Spleen (tissue), 11 donors: Measurements from ENCODE around the gene RAD23B. TPM values are rescaled to one million over a fixed set of nuclear protein-coding genes. Genes with fewer than 3 reads are reported as not detected.

ENCODE experiments used
- DNase-seq: peaks from one replicate; pipeline ENCODE4 v3.0.0-alpha.2; 2020
- H3K27ac ChIP-seq, 8 donors: fragments of 200-600 bp; sonication (generic) in 7 of 8; 1 replicate in 4 of 8; 2 replicates in 4 of 8; pipeline versions ENCODE4 v1.5.0 to v1.8.0; 2016 to 2021; ENCODE audit warnings: inconsistent platforms in 4 of 8, mild to moderate bottlenecking in 4 of 8, moderate library complexity in 1 of 8
- H3K27me3 ChIP-seq, 7 donors: fragments of 200-600 bp; sonication (generic) in 6 of 7; replicated peaks in 1 of 7; 1 replicate in 4 of 7; 2 replicates in 3 of 7; pipeline versions ENCODE4 v1.5.0 to v1.8.0; 2016 to 2021; ENCODE audit warnings: inconsistent platforms in 3 of 7, mild to moderate bottlenecking in 1 of 7
- H3K36me3 ChIP-seq, 6 donors: fragments of 200-600 bp; sonication (generic) in 5 of 6; 1 replicate in 4 of 6; 2 replicates in 2 of 6; pipeline versions ENCODE4 v1.5.0 to v1.8.0; 2016 to 2021; ENCODE audit warnings: inconsistent platforms in 2 of 6
- H3K4me1 ChIP-seq, 6 donors: fragments of 200-600 bp; sonication (generic) in 5 of 6; 1 replicate in 3 of 6; 2 replicates in 3 of 6; pipeline versions ENCODE4 v1.5.0 to v1.8.0; 2016 to 2021; ENCODE audit warnings: inconsistent platforms in 3 of 6
- H3K4me3 ChIP-seq, 8 donors: fragments of 200-600 bp; sonication (generic) in 7 of 8; 1 replicate in 4 of 8; 2 replicates in 4 of 8; pipeline versions ENCODE4 v1.5.0 to v1.8.0; 2016 to 2021; ENCODE audit warnings: inconsistent platforms in 4 of 8, mild to moderate bottlenecking in 4 of 8, moderate library complexity in 2 of 8
- H3K9me3 ChIP-seq, 8 donors: fragments of 200-600 bp; sonication (generic) in 7 of 8; 1 replicate in 4 of 8; 2 replicates in 4 of 8; pipeline versions ENCODE4 v1.5.0 to v1.8.0; 2016 to 2021; ENCODE audit warnings: inconsistent platforms in 4 of 8
- CTCF ChIP-seq, 11 experiments: fragments of 200-600 bp in 7 of 11; fragments of 450-650 bp in 4 of 11; sonication (generic) in 4 of 11; IDR thresholded peaks in 8 of 11; conservative IDR thresholded peaks in 3 of 11; 1 replicate in 7 of 11; 2 replicates in 4 of 11; pipeline versions ENCODE4 v1.4.0 to v1.8.0; 2016 to 2021; ENCODE audit warnings: antibody characterized with exemption in 11 of 11, inconsistent platforms in 4 of 11, mild to moderate bottlenecking in 1 of 11
- POLR2A ChIP-seq, 3 donors: fragments of 450-650 bp; IDR thresholded peaks; one replicate each; pipeline ENCODE4 v1.5.1; 2017; ENCODE audit warnings: antibody characterized with exemption in 3 of 3, mild to moderate bottlenecking in 1 of 3
- POLR2AphosphoS5 ChIP-seq, 3 donors: sonication (generic); formaldehyde crosslinking; IDR thresholded peaks; one replicate each; pipeline ENCODE4 v1.5.1; 2017; ENCODE audit warnings: antibody characterized with exemption in 3 of 3
- WGBS, 5 donors: extraction: QIAGEN DNeasy Blood & Tissue Kit in 3 of 5; methylation state at CpG; one replicate each; pipeline versions ENCODE4 v1.1.5 to v1.1.7; 2013 to 2018; 5-methylcytosine and 5-hydroxymethylcytosine counted together
- intact Hi-C: fragments of 100-400 bp; cut with DNase I; formaldehyde crosslinking; loops from one replicate; pipeline ENCODE4 v1.15.0; 2023; ENCODE audit warnings: low total_unique reads
- polyA plus RNA-seq, 3 donors: library from polyadenylated mRNA; stranded (reverse); fragments of 200-250 nt; gene quantifications; one replicate each; pipeline ENCODE4 v1.2.1, GENCODE V29; 2013
- total RNA-seq, 7 donors: library from RNA; depleted of rRNA in 3 of 7; stranded (reverse); fragments of >200 nt in 3 of 7; fragmentation: NEBNext Ultra II Directional in 4 of 7; extraction: Animal tissue kit (Norgen Biotek cat#: 25700) in 4 of 7; gene quantifications; one replicate each; pipeline versions ENCODE4 v1.1.0 to v1.2.1, GENCODE V29; 2016 to 2021
- donor health status: healthy with polysubstance abuse.
- donor health status: DM: no; HTN: no; CAD: no; lungs with moderate emphysema.
- donor health status: DM: no; HTN: no; CAD: no.
- donor health status: Bipolar disorder and iron deficiency.
- donor health status: healthy.
- donor health status: DM: no; HTN: no; CAD: no.
- donor health status: DM: yes; HTN: yes; CAD: no.

Gene RAD23B
- total and polyA plus RNA-seq, 10 donors = 21.3 to 91.9 (median 64.5) TPM

DNA sequence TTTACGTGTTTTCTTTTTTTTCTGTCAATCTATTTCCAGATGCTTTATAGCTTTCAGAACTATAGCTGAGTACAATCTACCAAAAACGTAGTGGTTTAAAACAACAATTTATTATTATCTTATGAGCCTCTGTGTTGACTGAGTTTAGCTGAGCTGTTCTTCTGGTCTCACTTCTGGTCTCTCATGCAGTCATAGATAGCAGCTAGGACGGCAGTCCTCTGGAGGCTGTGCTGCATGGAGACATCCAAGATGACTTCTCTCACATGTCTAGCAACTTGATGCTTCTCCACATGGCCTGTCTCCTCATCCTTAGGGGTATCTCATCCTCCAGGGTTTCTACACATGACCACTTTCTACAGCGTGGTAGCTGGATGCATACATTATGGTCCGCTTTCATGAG lies 22.0 kb upstream of the RAD23B start:
- Histone ChIP-seq H3K27me3 (no peaks in the 10 kb centered on the region), H3K27ac (peak overlapping the region in 2 of 8 donors; percentile 21 to 26), H3K36me3 (no peaks in the 10 kb centered on the region), H3K4me3 (no peak overlapping the region), H3K4me1 (peaks cover 0 to 20% (median 10%) of the 10 kb centered on the region in 6 donors), H3K9me3 (peaks cover 0 to 16% (median 14%) of the 10 kb centered on the region in 8 donors)
- TF ChIP-seq POLR2AphosphoS5 (IDR thresholded peaks at IDR 0.05) = no peak
- no peak for TF ChIP-seq POLR2A (IDR thresholded peaks at IDR 0.05)
- no peak for TF ChIP-seq CTCF (IDR thresholded peaks at IDR 0.05 in 8 of 11, conservative IDR thresholded peaks at IDR 0.05 in 3 of 11)
- DNase-seq = no peak
- intact Hi-C loops = no loop called here
- WGBS, 5 donors = 77 to 86% (median 84%) methylated on average over 5 of the region's 5 CpGs

- intact Hi-C loops = no loop called here
- 78 to 84% (median 84%) methylated on average over 2 of the region's 2 CpGs for WGBS, 5 donors
- DNase-seq = no peak
- Histone ChIP-seq H3K36me3 (no peaks in the 10 kb centered on the region), H3K27ac (no peak overlapping the region), H3K4me1 (peaks cover 0 to 20% (median 10%) of the 10 kb centered on the region in 6 donors), H3K4me3 (no peak overlapping the region), H3K27me3 (no peaks in the 10 kb centered on the region), H3K9me3 (peaks cover 0 to 16% (median 14%) of the 10 kb centered on the region in 8 donors)
- TF ChIP-seq CTCF (IDR thresholded peaks at IDR 0.05 in 8 of 11, conservative IDR thresholded peaks at IDR 0.05 in 3 of 11) = no peak
- no peak for TF ChIP-seq POLR2A (IDR thresholded peaks at IDR 0.05)
- no peak for TF ChIP-seq POLR2AphosphoS5 (IDR thresholded peaks at IDR 0.05)
Observed at GRCh38 chr9:107263289-107263688, 19.8 kb upstream of the RAD23B start.

DNA sequence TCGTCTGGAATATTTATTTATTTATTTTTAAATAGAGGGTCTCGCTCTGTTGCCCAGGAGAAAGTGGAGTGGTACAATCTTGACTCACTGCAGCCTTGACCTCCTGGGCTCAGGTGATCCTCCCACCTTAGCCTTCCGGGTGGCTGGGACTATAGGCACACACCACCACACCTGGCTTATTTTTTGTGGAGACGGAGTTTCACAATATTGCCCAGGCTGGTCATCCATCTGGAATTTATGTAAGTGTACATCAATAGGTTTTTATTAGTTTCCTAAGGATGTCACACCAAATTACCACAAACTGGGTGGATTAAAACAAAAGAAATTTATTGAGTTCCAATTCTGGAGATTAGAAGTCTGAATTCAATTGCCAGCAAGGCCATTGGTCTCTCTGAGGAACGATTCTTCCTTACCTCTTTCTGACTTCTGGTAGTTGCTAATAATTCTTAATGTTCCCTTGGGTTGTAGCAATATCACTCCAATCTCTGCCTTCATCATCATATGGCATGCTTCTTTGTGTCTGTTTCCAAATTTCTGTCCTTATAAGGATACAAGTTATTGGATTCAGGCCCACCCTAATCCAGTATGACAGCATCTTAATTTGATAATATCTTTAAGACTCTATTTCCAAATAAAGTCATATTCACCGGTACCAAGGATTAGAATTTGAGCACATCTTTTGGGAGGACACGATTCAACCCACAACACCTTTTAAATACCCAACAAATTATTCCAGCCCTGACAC lies 16.3 kb upstream of the RAD23B start:
- intact Hi-C loops = no loop called here
- Histone ChIP-seq H3K4me3 (no peak overlapping the region), H3K9me3 (peaks cover 0 to 16% (median 14%) of the 10 kb centered on the region in 8 donors), H3K27ac (no peak overlapping the region), H3K36me3 (no peaks in the 10 kb centered on the region), H3K4me1 (peaks cover 0 to 13% (median 4%) of the 10 kb centered on the region in 6 donors), H3K27me3 (peaks cover 0 to 3% (median 0%) of the 10 kb centered on the region in 7 donors)
- no peak for TF ChIP-seq POLR2AphosphoS5 (IDR thresholded peaks at IDR 0.05)
- no peak for TF ChIP-seq POLR2A (IDR thresholded peaks at IDR 0.05)
- no peak for TF ChIP-seq CTCF (IDR thresholded peaks at IDR 0.05 in 8 of 11, conservative IDR thresholded peaks at IDR 0.05 in 3 of 11)
- no peak for DNase-seq
- 88 to 94% (median 90%) methylated on average over 7 of the region's 7 CpGs for WGBS, 5 donors

GRCh38 chr9:107268560-107268959 lies 14.5 kb upstream of the RAD23B start:
- DNase-seq = no peak
- Histone ChIP-seq H3K9me3 (peaks cover 0 to 16% (median 14%) of the 10 kb centered on the region in 8 donors), H3K4me3 (no peak overlapping the region), H3K36me3 (no peaks in the 10 kb centered on the region), H3K27me3 (peaks cover 0 to 3% (median 0%) of the 10 kb centered on the region in 7 donors), H3K4me1 (peaks cover 0 to 13% (median 4%) of the 10 kb centered on the region in 6 donors), H3K27ac (no peak overlapping the region)
- WGBS, 5 donors = 85 to 93% (median 88%) methylated on average over 2 of the region's 2 CpGs
- TF ChIP-seq POLR2AphosphoS5 (IDR thresholded peaks at IDR 0.05) (no peak), POLR2A (IDR thresholded peaks at IDR 0.05) (no peak), CTCF (IDR thresholded peaks at IDR 0.05 in 8 of 11, conservative IDR thresholded peaks at IDR 0.05 in 3 of 11) (no peak)
- intact Hi-C loops = no loop called here
